ENCODE measurements around the gene ALDH3A1.

The ALDH3A1 gene

GRCh38 chr17:19748807-19749193 is 702 bp upstream of the ALDH3A1 start:
- no peaks in the 10 kb centered on the region for H3K27me3 ChIP-seq (ENCODE audit: insufficient read depth, low read length)
- no peak overlapping the region for H4K12ac ChIP-seq (ENCODE audit: low read depth, low read length)
- H3K4me3 ChIP-seq (ENCODE audit: low read depth, low read length): no peak overlapping the region
- no peak overlapping the region for H3K23ac ChIP-seq (ENCODE audit: low read length)
- peaks cover 0 to 4% of the 10 kb centered on the region in 2 experiments for H3K4me1 ChIP-seq (ENCODE audit: control insufficient read depth in 1 of 2, insufficient read depth in 2 of 2, low read length in 2 of 2)
- no peak overlapping the region for H2BK12ac ChIP-seq (ENCODE audit: low read length)
- no peak overlapping the region for H3K27ac ChIP-seq (ENCODE audit: low read depth, low read length)
- no peak overlapping the region for H2AFZ ChIP-seq (ENCODE audit: insufficient read depth, low read length, poor library complexity)
- no CpG with 5 or more reads among the region's 13 CpGs for WGBS (ENCODE audit: extremely low coverage, insufficient coverage, insufficient read length)
- H3K9me3 ChIP-seq (ENCODE audit: insufficient read depth, low read depth, low read length): peaks cover 6% of the 10 kb centered on the region
- no peak overlapping the region for H3K4me2 ChIP-seq (ENCODE audit: low read length)
- H4K8ac ChIP-seq (ENCODE audit: low read depth, low read length): no peak overlapping the region
- H2AK5ac ChIP-seq (ENCODE audit: low read length): no peak overlapping the region
- H2BK5ac ChIP-seq (ENCODE audit: low read depth, low read length, poor library complexity): no peak overlapping the region
- H3K79me2 ChIP-seq (ENCODE audit: control insufficient read depth, insufficient read depth, low read length, poor library complexity): no peaks in the 10 kb centered on the region
- no peak overlapping the region for H3K18ac ChIP-seq (ENCODE audit: low read length)
- H2BK120ac ChIP-seq (ENCODE audit: insufficient read depth, low read length, poor library complexity): no peak overlapping the region
- H3K4ac ChIP-seq (ENCODE audit: low read depth, low read length): no peak overlapping the region
- H3K9ac ChIP-seq (ENCODE audit: low read length): no peak overlapping the region
- no peaks in the 10 kb centered on the region for H3K36me3 ChIP-seq (ENCODE audit: control insufficient read depth in 1 of 2, insufficient read depth in 2 of 2, low read length in 2 of 2)
- H3K79me1 ChIP-seq (ENCODE audit: low read length): peaks cover 2% of the 10 kb centered on the region
- H4K91ac ChIP-seq (ENCODE audit: low read depth, low read length): no peak overlapping the region
- H3K14ac ChIP-seq (ENCODE audit: low read length): no peak overlapping the region
- DNase-seq: no peak

GRCh38 chr17:19747159-19747719 is 859 bp downstream of the ALDH3A1 start:
- no peaks in the 10 kb centered on the region for H3K36me3 ChIP-seq (ENCODE audit: control insufficient read depth in 1 of 2, insufficient read depth in 2 of 2, low read length in 2 of 2)
- no peaks in the 10 kb centered on the region for H3K79me2 ChIP-seq (ENCODE audit: control insufficient read depth, insufficient read depth, low read length, poor library complexity)
- no peak overlapping the region for H3K14ac ChIP-seq (ENCODE audit: low read length)
- H3K79me1 ChIP-seq (ENCODE audit: low read length): peaks cover 2% of the 10 kb centered on the region
- WGBS (ENCODE audit: extremely low coverage, insufficient coverage, insufficient read length): no CpG with 5 or more reads among the region's 13 CpGs
- H4K12ac ChIP-seq (ENCODE audit: low read depth, low read length): no peak overlapping the region
- H3K27me3 ChIP-seq (ENCODE audit: insufficient read depth, low read length): no peaks in the 10 kb centered on the region
- no peak for DNase-seq
- no peak overlapping the region for H2BK120ac ChIP-seq (ENCODE audit: insufficient read depth, low read length, poor library complexity)
- no peak overlapping the region for H2AK5ac ChIP-seq (ENCODE audit: low read length)
- no peak overlapping the region for H4K91ac ChIP-seq (ENCODE audit: low read depth, low read length)
- peaks cover 0 to 4% of the 10 kb centered on the region in 2 experiments for H3K4me1 ChIP-seq (ENCODE audit: control insufficient read depth in 1 of 2, insufficient read depth in 2 of 2, low read length in 2 of 2)
- no peak overlapping the region for H3K27ac ChIP-seq (ENCODE audit: low read depth, low read length)
- no peak overlapping the region for H3K4me2 ChIP-seq (ENCODE audit: low read length)
- H4K8ac ChIP-seq (ENCODE audit: low read depth, low read length): no peak overlapping the region
- no peak overlapping the region for H2AFZ ChIP-seq (ENCODE audit: insufficient read depth, low read length, poor library complexity)
- no peak overlapping the region for H2BK5ac ChIP-seq (ENCODE audit: low read depth, low read length, poor library complexity)
- H2BK12ac ChIP-seq (ENCODE audit: low read length): no peak overlapping the region
- no peak overlapping the region for H3K4me3 ChIP-seq (ENCODE audit: low read depth, low read length)
- H3K23ac ChIP-seq (ENCODE audit: low read length): no peak overlapping the region
- H3K9ac ChIP-seq (ENCODE audit: low read length): no peak overlapping the region
- no peak overlapping the region for H3K4ac ChIP-seq (ENCODE audit: low read depth, low read length)
- peaks cover 6% of the 10 kb centered on the region for H3K9me3 ChIP-seq (ENCODE audit: insufficient read depth, low read depth, low read length)
- H3K18ac ChIP-seq (ENCODE audit: low read length): no peak overlapping the region

DNA sequence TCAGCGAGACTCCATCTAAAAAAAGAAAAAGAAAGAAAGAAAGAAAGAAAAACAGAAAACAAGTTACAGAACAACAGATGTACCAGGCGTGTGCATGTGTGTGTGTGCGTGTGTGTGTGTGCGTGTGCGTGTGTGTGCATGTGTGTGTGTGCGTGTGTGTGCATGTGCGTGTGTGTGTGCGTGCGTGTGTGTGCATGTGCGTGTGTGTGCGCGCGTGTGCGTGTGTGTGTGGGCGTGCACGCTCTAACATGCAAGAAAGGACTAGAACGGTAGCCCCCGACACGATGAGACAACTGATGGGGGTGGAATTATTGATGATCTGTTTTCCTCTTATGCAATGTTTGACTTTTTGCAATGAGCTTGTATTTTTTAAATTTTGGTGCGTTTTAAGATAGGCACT is 1.6 kb downstream of the ALDH3A1 start:
- no peak overlapping the region for H3K4me2 ChIP-seq (ENCODE audit: low read length)
- peaks cover 2% of the 10 kb centered on the region for H3K79me1 ChIP-seq (ENCODE audit: low read length)
- no peak overlapping the region for H2BK12ac ChIP-seq (ENCODE audit: low read length)
- H2AFZ ChIP-seq (ENCODE audit: insufficient read depth, low read length, poor library complexity): no peak overlapping the region
- H3K4me3 ChIP-seq (ENCODE audit: low read depth, low read length): no peak overlapping the region
- DNase-seq: no peak
- no peak overlapping the region for H4K8ac ChIP-seq (ENCODE audit: low read depth, low read length)
- H2AK5ac ChIP-seq (ENCODE audit: low read length): no peak overlapping the region
- peaks cover 6% of the 10 kb centered on the region for H3K9me3 ChIP-seq (ENCODE audit: insufficient read depth, low read depth, low read length)
- no peak overlapping the region for H3K27ac ChIP-seq (ENCODE audit: low read depth, low read length)
- no peaks in the 10 kb centered on the region for H3K36me3 ChIP-seq (ENCODE audit: control insufficient read depth in 1 of 2, insufficient read depth in 2 of 2, low read length in 2 of 2)
- no peak overlapping the region for H3K4ac ChIP-seq (ENCODE audit: low read depth, low read length)
- no peak overlapping the region for H3K9ac ChIP-seq (ENCODE audit: low read length)
- no peak overlapping the region for H3K18ac ChIP-seq (ENCODE audit: low read length)
- no CpG with 5 or more reads among the region's 20 CpGs for WGBS (ENCODE audit: extremely low coverage, insufficient coverage, insufficient read length)
- no peak overlapping the region for H3K23ac ChIP-seq (ENCODE audit: low read length)
- no peaks in the 10 kb centered on the region for H3K27me3 ChIP-seq (ENCODE audit: insufficient read depth, low read length)
- H3K79me2 ChIP-seq (ENCODE audit: control insufficient read depth, insufficient read depth, low read length, poor library complexity): no peaks in the 10 kb centered on the region
- peaks cover 0 to 4% of the 10 kb centered on the region in 2 experiments for H3K4me1 ChIP-seq (ENCODE audit: control insufficient read depth in 1 of 2, insufficient read depth in 2 of 2, low read length in 2 of 2)
- H2BK120ac ChIP-seq (ENCODE audit: insufficient read depth, low read length, poor library complexity): no peak overlapping the region
- H4K12ac ChIP-seq (ENCODE audit: low read depth, low read length): no peak overlapping the region
- no peak overlapping the region for H2BK5ac ChIP-seq (ENCODE audit: low read depth, low read length, poor library complexity)
- H4K91ac ChIP-seq (ENCODE audit: low read depth, low read length): no peak overlapping the region
- no peak overlapping the region for H3K14ac ChIP-seq (ENCODE audit: low read length)

DNA sequence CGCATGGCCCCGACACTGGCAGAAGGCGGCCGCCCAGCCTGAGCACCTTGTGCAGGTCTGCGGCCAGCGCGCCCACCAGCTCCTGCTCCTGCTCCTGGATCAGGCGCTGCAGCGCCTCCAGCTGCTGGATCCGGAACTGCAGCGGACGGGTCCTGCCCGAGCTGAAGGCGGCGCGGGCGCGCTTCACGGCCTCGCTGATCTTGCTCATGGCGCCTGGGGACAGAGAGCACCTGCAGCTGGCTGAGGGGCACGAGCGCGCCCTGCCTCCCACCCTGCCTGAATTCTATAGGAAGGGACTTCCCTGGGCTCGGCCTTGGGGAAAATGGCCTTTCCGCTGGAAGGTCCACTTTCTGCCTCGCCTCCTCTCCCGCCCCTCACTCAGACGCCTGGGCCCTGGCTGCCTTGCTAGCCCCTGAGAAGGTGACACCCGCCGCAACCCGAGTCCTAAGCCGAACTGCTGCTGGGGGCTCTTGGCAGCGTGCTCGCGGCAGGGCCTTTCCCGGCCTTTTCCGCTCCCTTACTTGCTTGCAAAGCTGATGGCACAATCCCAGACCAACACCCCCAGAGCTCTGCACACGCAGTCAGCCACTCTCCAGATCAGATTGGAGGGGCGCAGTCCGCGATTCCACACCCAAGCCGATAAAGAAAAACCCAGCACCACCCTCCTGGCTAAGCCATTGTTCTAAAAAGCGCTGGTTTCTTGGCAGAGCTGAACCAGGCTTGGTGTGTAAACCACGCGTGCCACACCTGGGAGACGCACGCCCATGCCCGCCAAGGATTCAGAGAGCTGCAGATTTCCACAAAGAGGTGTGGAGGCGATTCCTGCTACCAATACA is 3.0 kb downstream of the ALDH3A1 start:
- no CpG with 5 or more reads among the region's 50 CpGs for WGBS (ENCODE audit: extremely low coverage, insufficient coverage, insufficient read length)
- Histone ChIP-seq H3K27me3 (ENCODE audit: insufficient read depth, low read length) (no peaks in the 10 kb centered on the region), H3K18ac (ENCODE audit: low read length) (no peak overlapping the region), H4K12ac (ENCODE audit: low read depth, low read length) (no peak overlapping the region), H3K36me3 (ENCODE audit: control insufficient read depth in 1 of 2, insufficient read depth in 2 of 2, low read length in 2 of 2) (no peaks in the 10 kb centered on the region), H3K4me1 (ENCODE audit: control insufficient read depth in 1 of 2, insufficient read depth in 2 of 2, low read length in 2 of 2) (peaks cover 0 to 4% of the 10 kb centered on the region in 2 experiments), H2BK12ac (ENCODE audit: low read length) (no peak overlapping the region), H2AK5ac (ENCODE audit: low read length) (no peak overlapping the region), H3K23ac (ENCODE audit: low read length) (no peak overlapping the region), H3K9ac (ENCODE audit: low read length) (no peak overlapping the region), H2BK5ac (ENCODE audit: low read depth, low read length, poor library complexity) (no peak overlapping the region), H3K14ac (ENCODE audit: low read length) (no peak overlapping the region), H2BK120ac (ENCODE audit: insufficient read depth, low read length, poor library complexity) (no peak overlapping the region), H4K91ac (ENCODE audit: low read depth, low read length) (no peak overlapping the region), H4K8ac (ENCODE audit: low read depth, low read length) (no peak overlapping the region), H3K4ac (ENCODE audit: low read depth, low read length) (no peak overlapping the region), H3K9me3 (ENCODE audit: insufficient read depth, low read depth, low read length) (peaks cover 4% of the 10 kb centered on the region), H3K4me2 (ENCODE audit: low read length) (peak overlapping the region; percentile 88), H2AFZ (ENCODE audit: insufficient read depth, low read length, poor library complexity) (peak overlapping the region; percentile 30), H3K27ac (ENCODE audit: low read depth, low read length) (no peak overlapping the region), H3K79me2 (ENCODE audit: control insufficient read depth, insufficient read depth, low read length, poor library complexity) (no peaks in the 10 kb centered on the region), H3K79me1 (ENCODE audit: low read length) (peaks cover 2% of the 10 kb centered on the region), H3K4me3 (ENCODE audit: low read depth, low read length) (no peak overlapping the region)
- peak; percentile 68 to 75 for DNase-seq

Data from trophoblast cell (in vitro differentiated cells and primary cell).